Kidney tubule cell (primary cell): Measurements from ENCODE around the gene MKLN1.

Experiments used
- DNase-seq: peaks from one replicate; pipeline ENCODE4 v3.0.0-alpha.2; 2018; ENCODE audit warnings: low spot score

Gene MKLN1

DNA sequence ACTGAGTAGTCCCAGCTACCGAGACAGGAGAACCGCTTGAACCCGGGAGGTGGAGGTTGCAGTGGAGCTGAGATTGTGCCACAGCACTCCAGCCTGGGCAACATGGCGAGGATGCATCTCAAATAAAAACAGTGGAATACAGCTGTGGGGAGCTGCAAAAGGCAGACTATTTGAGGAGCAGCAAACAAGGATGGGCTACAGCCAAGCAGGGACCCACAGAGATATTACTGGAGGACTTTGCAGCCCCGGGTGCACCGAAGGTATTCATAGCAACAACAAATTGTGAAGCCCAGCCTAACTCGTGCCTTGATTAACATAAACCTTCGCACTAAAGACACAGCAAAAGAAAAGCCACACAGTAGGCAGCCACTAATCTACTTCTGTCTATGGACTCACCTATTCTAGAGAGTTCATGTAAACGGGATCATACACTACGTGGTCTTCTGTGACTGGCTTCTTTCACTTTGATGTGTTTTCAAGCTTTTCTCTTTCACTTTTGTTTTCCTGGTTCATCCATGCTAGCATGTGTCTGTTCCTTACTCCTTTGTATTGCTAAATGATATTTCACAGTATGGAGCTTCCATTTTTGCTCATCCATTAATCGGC lies 194.8 kb downstream of the MKLN1 start:
- DNase-seq: no peak

DNA sequence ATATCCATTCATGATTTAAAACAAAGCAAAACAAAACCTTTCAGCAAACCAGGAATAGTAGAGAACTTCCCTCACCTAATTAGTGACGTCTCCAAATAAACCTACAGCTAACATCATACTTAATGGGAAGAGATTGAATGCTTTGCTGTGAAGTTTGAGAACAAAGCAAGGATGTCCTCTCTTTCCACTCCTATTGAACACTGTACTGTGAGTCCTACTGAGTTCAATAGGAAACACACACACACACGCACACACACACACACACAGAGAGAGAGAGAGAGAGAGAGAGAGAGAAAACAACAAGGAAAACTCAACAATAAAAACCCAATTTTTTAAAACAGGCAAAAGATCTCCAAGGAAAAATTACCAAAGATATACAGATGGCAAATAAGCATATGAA lies 196.4 kb downstream of the MKLN1 start:
- no peak for DNase-seq

DNA sequence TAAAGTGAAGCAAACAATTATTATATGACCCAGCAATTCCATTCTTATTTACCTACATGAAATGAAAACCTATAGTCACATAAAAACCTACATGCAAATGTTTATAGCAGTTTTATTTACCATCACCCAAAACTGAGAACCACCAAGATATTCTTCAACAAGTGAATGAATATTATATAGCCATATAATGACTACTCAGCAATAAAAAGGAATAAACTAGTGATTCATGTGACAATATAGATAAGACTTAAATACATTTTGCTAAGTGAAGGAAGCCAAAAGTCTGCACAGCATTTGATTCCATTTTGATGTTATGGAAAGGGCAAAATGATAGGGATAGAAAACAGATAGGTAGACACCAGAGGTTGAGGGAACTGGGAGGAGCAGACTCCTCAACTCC lies 197.0 kb downstream of the MKLN1 start:
- DNase-seq: no peak

DNA sequence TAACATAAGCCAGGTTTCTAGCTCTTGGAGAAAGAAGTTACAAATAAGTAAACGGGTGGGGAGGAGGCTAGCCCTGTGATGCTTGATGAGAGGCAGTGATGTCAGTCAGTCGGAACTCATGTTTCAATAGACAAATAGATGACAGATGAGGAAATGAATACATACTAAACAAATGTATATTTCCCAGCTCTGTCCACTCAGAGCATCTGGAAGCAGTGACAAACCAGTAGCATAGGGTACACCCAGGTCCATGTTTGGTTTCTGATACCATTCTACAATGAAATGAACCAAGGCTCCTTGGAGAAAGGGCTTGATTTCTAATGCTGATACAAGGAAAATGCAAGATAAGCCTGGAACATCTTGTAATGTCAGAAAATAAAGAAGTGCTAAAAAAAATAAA lies 198.1 kb downstream of the MKLN1 start:
- DNase-seq: peak; percentile 22

DNA sequence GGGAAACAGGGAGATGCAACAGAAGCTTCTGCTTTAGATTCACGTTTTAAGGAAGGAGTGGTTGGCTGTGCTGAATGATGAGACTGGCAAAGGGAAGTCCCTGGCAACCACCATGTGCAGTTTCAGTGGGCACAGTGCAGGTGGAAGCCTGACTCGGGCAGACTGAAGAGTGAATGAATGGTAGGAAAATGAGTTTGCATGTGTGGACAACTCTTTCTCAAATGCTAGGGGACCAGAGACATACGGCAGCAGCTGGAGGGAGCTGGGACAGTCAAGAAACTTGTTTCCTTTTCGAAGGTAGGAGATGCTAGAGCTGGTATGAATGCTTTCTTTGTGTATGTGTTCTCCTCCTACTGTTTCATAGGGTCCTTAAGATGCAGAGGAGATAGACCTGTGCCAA lies 199.8 kb downstream of the MKLN1 start:
- DNase-seq: no peak

DNA sequence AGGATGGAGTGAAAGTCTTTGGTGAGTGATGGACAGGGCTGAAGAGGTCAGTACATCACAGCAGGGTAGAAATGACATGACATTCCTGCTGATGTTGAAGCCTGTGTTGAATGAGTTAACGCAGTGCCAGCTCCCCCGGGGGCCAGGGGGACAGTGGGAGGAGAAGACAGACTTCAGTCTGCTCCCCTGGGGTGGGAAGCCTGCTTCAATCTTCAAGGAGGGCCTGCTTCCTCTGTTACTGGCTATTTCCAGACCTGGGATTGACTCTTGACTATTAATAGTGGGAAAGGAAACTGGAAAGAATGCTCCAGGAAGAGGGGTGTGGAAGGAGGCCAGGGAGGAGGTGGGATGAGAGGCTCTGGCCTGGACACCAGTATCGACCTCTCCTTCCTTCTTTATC lies 201.5 kb downstream of the MKLN1 start:
- DNase-seq: no peak

DNA sequence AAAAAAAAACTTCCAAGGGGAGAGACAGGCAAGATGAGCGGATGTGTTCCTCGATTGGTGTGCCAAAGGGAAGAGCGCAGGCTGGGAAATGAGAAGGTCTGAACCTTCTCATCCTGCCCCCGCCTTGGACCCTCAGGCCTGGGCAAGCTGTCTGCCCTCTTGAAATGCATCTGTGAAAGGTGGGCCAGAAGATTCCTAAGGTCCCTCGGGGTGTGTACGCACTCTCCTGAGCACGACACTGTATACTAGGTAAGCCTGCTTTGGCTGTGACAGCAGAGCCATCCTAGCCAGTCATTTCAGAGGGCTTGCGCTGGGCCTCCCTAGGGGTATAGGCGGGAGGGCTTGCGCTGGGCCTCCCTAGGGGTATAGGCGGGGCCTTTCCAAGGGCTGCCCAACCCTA lies 201.9 kb downstream of the MKLN1 start:
- no peak for DNase-seq

DNA sequence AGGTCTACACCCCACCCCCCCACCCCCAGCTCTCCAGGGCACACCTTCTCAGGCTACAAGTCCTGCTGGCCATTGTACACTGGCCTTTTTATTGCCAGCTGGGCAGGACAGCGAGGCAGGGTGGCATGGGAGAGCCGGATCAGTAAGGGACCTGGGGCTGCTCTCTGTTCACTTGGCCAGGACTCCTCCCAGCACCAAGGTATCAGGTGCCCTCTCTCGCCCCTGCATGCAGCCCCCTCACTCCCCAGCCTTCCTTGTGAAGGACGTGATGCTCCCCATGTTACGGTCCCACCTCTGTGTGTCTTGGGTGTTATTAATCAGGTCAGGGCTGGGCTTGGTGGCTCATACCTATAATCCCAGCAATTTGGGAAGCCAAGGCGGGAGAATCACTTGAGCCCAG lies 202.5 kb downstream of the MKLN1 start:
- no peak for DNase-seq

DNA sequence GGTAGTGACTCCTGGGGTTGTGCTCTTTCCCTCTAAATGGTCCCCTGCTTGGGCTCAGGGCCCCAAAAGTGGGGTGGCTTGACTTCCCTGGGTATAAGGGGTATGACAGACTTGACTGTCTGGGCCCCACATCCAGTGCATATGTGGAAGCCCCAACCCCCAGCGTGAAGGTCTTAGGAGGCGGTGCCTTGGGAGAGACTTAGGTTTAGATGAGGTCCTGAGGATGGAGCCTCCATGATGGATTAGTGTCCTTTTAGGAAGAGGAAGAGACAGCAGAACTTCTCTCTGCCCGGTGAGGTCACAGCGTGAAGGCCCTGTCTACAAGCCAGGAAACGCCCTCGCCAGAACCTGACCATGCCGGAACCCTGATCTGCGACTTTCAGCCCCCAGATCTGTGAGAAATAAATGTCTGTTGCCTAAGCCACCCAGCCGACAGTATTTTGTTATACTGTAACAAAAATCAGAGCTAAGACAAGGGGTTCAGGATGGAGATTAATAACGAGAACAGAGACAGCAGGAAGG lies 205.0 kb downstream of the MKLN1 start:
- DNase-seq: no peak

DNA sequence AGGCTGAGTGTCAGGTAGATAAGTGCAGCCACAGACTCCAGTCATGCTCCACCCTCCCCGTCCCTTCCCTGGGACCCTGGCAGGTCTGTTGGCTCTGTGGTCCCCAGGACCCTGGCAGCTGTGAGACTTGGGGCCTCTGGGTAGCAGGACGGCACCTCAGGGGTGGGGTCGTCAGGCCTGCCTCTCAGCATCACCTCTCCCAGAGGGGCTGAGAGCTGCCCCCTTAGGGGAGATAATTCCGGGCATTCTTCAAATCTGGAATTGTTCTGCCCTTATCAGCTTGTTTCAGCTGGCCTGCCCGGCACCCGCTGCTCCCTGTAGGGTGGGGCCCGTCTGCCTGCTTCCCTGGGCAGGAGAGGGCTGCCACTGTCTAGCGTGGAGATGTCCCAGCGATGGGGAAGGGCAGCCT lies 205.5 kb downstream of the MKLN1 start:
- DNase-seq: no peak

DNA sequence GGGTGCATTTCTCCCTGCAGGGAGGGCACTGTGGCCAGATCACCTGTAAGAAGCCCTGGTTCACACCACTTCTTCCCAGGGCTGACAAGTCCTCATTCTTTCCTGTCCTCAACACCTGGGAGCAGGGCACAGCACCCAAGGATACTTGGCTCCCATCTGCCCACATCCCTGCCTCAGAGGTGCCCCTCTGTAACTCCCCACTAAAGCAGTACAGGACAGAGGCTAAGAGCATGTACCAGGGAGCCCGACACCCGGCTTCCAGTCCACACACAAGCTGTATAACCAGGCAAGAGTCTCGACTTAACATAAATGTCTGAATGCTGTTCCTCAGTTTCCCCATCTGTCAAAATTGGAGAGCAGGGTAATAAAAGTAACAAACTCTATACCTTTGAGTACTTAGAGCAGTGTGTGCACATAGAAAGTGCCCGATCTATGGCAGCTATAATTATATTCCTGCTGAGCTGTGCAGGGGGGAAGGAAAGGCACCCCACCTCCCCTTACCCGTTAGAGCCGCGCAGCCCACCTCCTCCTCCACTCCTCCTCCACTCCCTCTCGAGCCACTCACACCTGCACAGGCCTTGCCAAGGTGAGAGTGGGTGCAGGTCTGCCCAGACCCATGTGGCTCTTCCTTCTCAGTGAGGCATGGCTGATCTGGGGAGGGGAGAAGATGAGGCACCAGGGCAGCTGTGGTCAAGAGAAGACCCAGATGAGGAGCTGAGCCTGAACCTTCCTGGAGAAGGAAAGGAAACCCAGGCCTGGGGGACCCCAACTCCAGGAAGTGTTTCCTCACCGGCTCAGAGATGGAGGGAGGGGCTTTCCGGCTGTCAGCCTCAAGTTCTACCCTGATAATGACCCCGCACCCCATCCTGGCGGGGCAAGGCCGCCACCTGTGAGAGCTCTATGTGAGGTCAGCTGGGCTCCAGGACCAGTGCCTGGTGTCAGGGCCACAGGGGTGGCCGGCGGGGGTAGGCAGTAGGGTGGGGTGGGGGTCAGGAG lies 206.2 kb downstream of the MKLN1 start:
- DNase-seq: no peak

DNA sequence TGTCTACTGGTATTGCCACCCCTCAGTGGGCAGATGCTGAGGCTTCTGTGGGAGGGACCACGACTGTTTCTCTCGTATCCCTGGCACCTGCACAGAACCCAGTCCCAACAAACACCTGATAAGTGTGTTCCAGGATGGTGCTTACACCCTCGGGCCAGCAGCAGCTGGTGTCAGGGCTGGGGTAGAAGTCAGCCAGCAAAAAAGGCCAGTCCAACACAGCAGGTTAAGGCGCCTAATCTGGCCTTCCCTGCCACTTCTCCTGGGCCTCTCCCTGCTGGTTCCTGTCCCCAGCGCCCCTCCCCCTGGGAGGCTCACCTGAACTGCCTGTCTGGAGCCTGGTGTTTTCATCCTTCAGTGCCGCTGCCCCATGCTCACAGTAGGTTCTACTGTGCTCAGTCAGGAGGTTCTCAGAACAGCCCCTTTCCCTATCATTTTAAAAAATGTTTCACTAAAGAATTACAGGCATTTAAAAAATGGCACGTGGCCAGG lies 208.7 kb downstream of the MKLN1 start:
- no peak for DNase-seq

DNA sequence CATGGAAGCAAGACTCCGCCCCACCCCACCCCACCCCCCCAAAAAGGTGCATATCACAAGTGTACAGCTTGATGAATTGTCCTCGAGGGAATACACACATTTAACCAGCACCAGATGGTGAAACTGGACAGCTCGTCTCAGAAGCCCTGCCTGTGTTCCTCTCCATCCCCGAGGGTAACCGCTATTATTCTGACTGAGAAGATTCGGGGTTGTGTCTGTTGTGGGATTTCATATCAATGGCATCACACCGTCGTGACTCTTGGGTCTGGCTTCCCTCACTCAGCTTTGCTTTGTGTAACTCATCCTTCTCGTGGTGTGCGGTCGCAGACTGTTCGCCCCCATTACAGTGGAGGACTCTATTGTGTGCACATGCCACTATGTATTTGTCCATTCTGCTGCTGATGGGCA lies 209.9 kb downstream of the MKLN1 start:
- no peak for DNase-seq

DNA sequence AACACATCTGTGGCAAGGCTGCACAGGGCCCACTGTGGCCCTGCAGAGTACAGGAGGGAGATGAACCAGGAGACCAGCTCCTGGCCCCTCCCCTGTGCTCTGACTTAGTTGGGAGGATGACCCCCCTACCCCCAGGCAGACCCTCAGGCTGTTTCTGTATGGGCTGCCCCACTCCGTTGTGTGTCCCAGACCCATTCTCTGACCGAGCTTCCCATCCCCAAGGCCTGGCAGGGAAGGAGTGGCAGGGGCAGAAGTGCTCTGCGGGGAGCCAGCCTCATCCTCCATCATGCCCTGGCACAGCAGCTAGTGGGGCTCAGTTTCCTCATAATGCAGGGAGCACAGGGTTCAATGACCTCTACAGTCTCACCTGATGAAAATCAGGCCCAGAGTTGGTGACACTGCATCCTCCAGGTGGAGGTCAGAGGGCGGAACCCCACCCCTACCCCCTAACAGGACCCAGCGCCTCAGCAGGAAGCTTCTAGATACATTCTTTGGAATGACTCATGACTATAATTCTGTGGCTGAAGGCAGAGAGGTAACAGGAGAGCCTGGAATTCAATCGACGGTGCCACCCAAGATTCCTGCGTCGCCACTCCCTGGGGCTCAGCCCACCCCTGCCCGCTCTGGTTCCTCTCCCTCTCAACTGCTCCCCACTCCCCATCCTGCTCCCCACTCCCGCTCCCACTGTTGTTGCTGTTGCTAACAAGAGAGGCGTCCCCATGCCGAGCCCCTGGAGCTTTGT lies 210.6 kb downstream of the MKLN1 start:
- peak; percentile 66 for DNase-seq

DNA sequence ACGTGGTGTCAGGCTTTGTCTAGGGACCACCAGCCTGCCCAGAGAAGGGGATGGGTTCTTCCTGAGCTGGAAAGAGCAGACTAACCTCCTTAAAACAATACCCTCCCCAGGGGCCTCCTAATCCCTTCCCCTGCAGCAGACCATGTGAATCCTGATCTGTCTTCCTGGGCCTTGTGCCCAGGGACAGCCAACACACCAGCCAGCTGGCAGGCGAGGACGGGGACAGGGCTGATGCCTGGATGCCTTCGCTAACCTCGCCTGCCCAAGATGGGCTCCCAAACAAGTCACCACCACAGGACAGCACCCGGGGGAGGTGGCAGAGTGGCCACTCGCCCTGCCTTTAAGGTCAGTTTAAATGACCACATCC lies 211.1 kb downstream of the MKLN1 start:
- no peak for DNase-seq

DNA sequence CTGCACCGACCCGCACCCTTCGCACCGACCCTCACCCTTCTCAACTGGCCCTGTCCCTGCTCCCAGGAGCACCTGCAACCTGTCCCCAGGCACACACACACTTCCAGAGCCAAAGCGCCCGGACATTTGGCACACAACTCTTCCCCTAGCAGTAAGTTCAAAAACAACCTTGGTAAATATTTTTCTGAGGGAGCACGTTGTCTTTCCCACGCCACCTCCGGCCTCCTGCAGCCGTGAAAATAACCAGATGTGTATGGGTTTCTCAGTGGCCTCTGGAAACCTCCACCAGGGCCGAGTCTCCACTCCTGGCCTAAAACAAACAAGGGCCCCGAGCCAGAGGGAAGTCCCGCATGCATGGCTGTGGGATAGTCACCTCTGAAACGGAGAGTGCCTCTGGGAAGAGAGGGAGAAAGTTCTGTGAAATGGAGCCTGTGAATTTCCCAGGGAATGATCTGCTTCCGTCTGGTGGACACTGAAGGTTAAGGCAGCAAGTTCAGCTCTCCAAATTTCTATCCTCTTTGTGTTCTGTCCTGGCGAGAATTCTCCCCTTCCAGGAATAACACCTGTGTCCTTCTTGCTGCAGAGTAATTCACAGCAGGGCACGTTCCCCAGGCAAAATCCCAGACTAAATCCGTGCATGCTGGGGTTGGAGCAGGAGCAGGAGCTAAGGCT lies 213.0 kb downstream of the MKLN1 start:
- DNase-seq: peak; percentile 38

DNA sequence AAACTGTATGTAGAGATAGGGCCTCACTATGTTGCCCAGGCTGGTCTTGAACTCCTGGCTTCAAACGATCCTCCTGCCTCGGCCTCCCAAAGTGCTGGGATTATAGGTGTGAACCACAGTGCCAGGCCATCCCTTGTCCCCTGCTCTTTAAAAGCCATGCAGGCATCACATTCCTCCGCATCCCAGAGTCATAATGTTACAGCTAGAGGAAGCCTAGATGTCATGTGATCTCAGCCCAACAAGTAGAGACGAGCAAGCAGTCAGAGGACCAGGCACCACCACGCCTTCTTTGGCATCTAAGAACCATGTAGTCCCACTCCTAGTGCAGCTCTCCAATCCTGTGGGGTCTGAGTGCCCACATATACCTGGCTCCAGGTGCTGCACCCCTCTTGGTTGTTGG lies 215.6 kb downstream of the MKLN1 start:
- no peak for DNase-seq

DNA sequence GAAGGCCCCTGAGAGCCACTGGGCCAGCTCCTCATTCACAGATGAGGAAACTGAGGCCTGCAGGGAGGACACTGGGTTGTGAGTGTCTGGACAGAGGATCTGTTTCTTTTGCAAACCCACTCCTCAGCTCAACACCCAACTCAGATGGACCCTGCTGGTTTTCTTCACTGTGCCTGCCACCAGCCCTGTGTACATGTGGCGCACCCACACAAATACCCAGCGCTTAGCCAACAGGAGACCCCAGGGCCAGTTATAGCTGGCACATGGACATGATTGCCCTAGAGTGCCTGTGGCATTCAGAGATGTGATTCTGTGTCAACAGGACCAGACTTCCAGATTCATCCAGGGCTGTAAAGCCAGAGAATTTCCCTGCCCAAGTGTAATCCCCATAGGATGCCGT lies 216.3 kb downstream of the MKLN1 start:
- no peak for DNase-seq

DNA sequence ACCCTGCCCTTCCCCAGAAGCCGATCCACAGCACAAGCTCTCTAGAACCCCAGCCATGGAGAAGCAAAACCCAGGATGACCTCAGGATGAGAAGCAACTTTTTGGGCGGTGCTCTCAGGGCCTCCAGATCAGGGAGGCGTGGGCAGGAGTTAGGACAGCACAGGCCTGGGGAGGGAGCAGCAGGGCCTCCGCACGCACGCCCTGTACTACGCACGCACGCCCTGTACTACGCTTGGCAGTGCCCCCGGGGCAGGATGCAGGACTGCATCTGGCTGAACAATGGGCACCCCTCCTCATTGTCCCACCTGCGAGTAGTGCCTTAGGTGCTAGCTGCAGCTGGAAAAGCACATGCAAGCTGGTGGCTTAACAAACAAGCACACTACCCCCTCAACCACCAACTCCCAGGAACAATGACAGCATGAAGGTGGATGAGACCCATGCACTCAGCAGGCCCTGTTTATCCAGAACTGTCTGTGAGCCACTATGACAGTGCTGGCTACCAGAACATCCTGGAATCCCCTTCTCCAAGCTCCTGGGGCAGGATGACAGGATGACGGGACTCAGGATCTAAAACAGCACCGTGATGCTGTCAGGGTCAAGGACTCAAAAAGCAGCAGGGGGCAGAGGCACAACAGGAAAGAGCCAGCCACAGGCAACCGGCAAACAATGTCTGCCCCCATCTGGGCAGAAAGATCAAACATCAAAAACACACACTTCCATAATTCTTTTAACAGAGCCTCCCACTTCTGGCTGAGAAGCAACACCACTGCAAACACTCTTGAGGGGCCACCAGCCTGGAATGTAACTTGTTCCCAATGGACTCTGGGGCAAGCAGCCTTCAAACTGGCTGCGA lies 217.0 kb downstream of the MKLN1 start:
- no peak for DNase-seq

DNA sequence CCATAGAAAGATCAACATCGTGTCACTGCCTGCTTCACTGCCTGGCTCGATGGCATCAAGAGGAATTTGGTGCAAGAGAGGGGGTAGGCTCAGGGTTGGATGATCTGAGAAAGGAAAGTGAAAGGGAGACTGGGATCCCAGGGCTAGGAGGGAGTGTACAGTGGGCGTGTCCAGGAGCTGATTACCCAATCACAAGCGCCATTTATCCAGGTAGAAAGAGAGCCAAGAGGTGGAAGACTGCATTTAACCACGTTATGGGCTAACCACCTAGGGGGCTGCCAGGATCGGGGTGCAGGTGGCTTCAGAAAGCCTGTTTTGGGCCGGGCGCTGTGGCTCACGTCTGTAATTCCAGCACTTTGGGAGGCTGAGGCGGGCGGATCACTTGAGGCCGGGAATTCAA lies 218.4 kb downstream of the MKLN1 start:
- DNase-seq: peak; percentile 55
